ENCODE measurements around the gene HOXA4. TPM values are rescaled to one million over a fixed set of nuclear protein-coding genes. Genes with fewer than 3 reads are reported as not detected.

HOXA4 gene
- total and polyA plus RNA-seq, 11 donors = 0.23 to 2.6 (median 0.82) TPM; not detected in 1

DNA sequence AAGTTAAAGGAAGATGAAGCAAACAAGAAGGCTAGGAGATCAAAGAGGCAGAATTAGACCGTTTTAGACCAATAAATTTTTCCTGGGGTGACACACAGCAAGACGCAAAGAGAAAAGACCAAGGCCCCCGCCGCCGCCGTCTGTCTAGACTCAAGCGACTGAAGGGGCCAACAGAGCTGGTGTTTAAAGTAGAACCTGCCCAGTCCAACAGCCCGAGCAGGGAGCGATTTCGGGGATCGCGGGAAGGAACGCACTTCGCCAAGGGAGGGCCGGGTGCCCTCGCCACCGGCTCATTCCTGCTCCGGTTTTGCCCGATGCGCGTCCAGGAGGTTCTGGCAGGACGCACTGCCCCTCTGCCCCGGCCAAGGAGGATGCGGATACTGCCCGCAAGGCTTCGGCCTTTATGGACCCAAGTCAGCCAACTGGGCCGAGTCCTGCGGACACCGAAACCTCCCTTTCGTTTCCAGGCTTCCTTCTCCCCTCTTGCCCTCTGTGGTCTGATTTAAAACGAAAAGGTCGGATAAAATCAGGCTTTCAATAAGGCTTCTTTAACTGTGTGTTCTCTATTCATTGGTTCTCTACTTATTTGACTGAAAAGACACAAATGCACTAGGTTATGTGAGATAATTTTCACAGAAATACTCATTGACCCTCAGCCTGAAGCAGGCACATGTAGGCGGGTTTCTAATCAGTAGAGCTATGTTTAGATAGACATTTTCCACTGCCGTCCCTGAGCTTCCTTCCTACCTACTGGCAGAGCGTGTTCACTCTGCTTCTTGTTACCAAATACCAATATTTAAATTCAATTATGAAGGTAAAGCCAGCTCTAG lies 28.1 kb upstream of the HOXA4 start:
- Histone ChIP-seq H3K27me3 (peaks cover 79 to 100% (median 98%) of the 10 kb centered on the region in 9 donors), H3K27ac (no peak overlapping the region), H3K4me1 (peaks cover 3 to 55% (median 20%) of the 10 kb centered on the region in 12 donors), H3K4me3 (no peak overlapping the region), H3K36me3 (no peaks in the 10 kb centered on the region), H3K9me3 (no peaks in the 10 kb centered on the region)
- DNase-seq (peak in 1 of 5 donors; percentile 27), ATAC-seq (no peak)
- TF ChIP-seq, protein P1, sequence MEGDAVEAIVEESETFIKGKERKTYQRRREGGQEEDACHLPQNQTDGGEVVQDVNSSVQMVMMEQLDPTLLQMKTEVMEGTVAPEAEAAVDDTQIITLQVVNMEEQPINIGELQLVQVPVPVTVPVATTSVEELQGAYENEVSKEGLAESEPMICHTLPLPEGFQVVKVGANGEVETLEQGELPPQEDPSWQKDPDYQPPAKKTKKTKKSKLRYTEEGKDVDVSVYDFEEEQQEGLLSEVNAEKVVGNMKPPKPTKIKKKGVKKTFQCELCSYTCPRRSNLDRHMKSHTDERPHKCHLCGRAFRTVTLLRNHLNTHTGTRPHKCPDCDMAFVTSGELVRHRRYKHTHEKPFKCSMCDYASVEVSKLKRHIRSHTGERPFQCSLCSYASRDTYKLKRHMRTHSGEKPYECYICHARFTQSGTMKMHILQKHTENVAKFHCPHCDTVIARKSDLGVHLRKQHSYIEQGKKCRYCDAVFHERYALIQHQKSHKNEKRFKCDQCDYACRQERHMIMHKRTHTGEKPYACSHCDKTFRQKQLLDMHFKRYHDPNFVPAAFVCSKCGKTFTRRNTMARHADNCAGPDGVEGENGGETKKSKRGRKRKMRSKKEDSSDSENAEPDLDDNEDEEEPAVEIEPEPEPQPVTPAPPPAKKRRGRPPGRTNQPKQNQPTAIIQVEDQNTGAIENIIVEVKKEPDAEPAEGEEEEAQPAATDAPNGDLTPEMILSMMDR (IDR thresholded peaks at IDR 0.05) = no peak
- TF ChIP-seq POLR2A (IDR thresholded peaks at IDR 0.05) = no peak
- 11 to 20% (median 14%) methylated on average over 26 to 35 of the region's 35 CpGs for WGBS, 4 donors
- intact Hi-C loops (cut with DNase I) = loop anchor here in 5 of 10 donors (10.0 kb wide), 3 partner anchors 1074 to 1294 kb away; no protein-coding TSS in a partner anchor

DNA sequence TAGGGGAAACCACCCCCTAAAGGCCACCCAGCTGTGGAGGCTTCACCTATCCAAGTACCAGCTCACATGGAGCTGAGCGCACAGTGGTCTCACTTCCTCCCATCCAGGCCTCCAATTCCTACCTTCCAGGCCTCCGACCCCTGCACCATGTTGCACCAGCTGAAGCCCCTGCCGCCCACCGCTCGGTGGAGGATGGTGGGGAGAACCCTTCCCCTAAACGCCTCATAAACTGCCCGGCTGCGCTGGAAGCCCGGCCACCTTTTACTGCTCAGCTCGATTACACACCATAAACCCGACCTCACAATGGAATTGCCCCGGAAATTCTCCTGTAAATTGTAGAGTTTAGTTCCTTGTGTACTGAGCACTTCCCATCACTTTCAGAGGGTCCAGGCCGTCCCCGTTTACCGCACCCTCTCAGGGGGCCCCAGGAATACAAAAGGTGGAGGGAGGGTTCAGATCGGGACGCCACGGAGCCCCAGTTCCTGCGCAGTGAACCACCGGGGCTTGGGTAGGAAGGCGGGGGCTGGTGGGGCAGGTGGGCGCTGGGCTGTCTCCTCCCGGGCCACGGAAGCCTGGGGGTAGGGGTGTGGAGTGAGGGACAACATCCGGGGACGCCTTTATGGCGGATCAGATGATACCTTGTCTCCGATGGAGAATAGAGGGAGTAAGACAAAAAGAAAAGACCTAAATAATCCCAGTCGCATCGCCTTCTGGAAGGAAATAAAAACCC lies 27.3 kb upstream of the HOXA4 start:
- Histone ChIP-seq H3K36me3 (no peaks in the 10 kb centered on the region), H3K27ac (no peak overlapping the region), H3K9me3 (no peaks in the 10 kb centered on the region), H3K27me3 (peaks cover 83 to 100% (median 98%) of the 10 kb centered on the region in 9 donors), H3K4me1 (peaks cover 3 to 55% (median 20%) of the 10 kb centered on the region in 12 donors), H3K4me3 (no peak overlapping the region)
- TF ChIP-seq, protein P1 (IDR thresholded peaks at IDR 0.05) = no peak
- TF ChIP-seq POLR2A (IDR thresholded peaks at IDR 0.05) = no peak
- ATAC-seq = no peak
- 6 to 12% (median 8%) methylated on average over 26 to 30 of the region's 30 CpGs for WGBS, 4 donors
- intact Hi-C loops (cut with DNase I) = loop anchor here in 5 of 10 donors (10.0 kb wide), 3 partner anchors 1073 to 1293 kb away; no protein-coding TSS in a partner anchor
- peak in 1 of 5 donors; percentile 24 for DNase-seq

DNA sequence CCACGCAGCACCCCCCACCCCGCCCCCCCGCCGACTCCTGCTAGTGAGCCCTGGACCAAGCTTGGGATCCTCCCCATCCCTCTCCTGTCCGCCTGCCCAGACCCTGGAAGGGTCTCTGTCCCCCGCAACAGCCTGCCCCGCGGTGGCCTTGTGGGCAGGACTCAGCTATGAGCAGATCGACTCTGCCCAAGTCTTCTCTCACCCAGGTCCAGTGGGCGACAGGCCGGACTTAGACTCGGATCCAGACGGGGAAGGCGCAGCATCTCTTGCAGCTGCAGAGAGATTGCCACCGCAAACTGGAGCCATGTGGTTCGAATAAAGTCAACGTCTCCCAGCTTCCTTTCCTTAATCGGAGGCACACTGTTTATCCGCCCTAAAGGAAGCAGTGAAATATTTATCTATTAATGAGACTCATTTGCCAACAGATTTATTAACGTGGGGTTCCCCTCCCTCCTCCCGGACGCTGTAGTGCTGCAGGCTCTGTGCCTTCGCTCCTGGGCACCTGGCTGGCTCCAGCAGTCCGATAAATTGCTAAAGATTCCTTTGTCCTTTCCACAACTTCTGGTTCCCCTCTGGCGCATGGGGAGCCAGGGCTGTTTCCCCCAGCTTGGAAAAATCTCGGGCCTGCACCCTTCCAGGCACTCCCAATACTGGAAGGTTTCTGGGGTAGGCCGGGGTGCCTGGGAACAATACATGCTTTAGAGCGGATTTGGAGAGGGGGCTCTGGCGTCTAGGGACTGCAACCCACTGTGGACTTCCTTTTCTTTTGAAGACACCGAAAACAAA lies 26.6 kb upstream of the HOXA4 start:
- TF ChIP-seq, protein P1 (IDR thresholded peaks at IDR 0.05) = no peak
- no peak for TF ChIP-seq POLR2A (IDR thresholded peaks at IDR 0.05)
- H3K27me3 ChIP-seq = peaks cover 88 to 100% (median 98%) of the 10 kb centered on the region in 9 donors
- H3K4me3 ChIP-seq = no peak overlapping the region
- peak overlapping the region in 1 of 12 donors; percentile 79 for H3K27ac ChIP-seq
- no peak for ATAC-seq
- intact Hi-C loops (cut with DNase I) = loop anchor here in 5 of 10 donors (10.0 kb wide), 3 partner anchors 1072 to 1292 kb away; no protein-coding TSS in a partner anchor
- peak in 2 of 5 donors; percentile 20 to 27 for DNase-seq
- no peaks in the 10 kb centered on the region for H3K36me3 ChIP-seq
- no peaks in the 10 kb centered on the region for H3K9me3 ChIP-seq
- H3K4me1 ChIP-seq = peaks cover 3 to 63% (median 23%) of the 10 kb centered on the region in 12 donors
- 7 to 10% (median 8%) methylated on average over 18 to 30 of the region's 30 CpGs for WGBS, 4 donors
